ENCODE measurements around the gene GAL3ST2. TPM values are rescaled to one million over a fixed set of nuclear protein-coding genes. Genes with fewer than 3 reads are reported as not detected.
"Not testable (repeated sequence)": the region's sequence is repeated elsewhere in the genome, so short reads cannot be mapped to it uniquely, and the experiment has no call there.

The GAL3ST2 gene
- total RNA-seq, 4 donors from 2014 or later: 0.80 to 3.3 TPM; not detected in 2

DNA sequence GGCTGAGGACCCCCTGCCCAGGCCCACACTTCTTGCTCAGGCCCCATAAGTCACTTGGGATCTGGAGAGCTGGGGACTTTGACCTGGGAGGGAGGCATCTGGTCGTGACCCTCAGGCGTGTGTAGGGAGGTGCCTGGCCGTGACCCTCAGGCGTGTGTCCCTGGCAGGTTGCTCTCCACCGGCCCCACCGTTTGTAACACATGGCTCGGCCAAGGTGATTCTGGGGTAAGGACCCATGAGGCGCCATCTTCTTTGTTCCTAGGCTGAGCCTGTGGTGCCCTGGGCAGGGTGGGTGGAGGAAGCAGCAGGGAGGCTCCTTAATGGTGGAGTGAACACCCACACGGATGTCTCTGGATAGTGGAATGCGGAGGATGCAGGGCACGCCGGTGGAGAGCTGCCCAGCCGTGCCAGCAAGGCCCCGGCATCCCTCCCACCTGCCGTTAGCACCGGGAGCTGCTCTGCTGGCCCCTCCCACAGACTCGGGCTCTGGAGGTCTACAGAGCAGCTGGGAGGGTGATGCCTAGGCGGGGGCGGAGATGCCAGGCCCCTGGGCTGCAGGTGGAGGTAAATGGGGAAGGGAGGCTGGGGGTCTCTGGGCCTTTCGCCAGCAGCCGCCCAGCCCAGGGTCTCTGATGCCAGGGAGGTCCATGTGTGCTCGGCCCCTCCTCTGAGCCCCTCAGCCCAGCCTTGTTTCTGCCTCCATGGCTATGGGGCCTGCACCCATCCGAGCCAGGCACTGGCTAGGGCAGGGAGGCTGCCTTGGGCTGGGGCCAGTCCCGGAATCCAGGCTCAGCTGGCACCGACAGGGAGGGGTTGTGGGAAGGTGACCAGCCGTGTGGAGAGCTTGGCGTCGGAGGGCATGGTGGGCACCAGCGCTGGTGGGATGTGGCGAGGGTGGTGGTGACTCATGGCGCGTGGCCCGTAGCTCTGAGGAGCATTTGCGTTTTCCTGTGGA is 1.1 kb upstream of the GAL3ST2 start:
- Histone ChIP-seq H3K27ac (no peak overlapping the region), H3K9me3 (no peaks in the 10 kb centered on the region), H3K27me3 (no peaks in the 10 kb centered on the region), H3K4me1 (peaks cover 0 to 15% (median 5%) of the 10 kb centered on the region in 4 donors), H3K4me3 (no peak overlapping the region), H3K36me3 (no peaks in the 10 kb centered on the region)
- peak in 1 of 3 donors; percentile 46 for DNase-seq
- TF ChIP-seq, protein P1, sequence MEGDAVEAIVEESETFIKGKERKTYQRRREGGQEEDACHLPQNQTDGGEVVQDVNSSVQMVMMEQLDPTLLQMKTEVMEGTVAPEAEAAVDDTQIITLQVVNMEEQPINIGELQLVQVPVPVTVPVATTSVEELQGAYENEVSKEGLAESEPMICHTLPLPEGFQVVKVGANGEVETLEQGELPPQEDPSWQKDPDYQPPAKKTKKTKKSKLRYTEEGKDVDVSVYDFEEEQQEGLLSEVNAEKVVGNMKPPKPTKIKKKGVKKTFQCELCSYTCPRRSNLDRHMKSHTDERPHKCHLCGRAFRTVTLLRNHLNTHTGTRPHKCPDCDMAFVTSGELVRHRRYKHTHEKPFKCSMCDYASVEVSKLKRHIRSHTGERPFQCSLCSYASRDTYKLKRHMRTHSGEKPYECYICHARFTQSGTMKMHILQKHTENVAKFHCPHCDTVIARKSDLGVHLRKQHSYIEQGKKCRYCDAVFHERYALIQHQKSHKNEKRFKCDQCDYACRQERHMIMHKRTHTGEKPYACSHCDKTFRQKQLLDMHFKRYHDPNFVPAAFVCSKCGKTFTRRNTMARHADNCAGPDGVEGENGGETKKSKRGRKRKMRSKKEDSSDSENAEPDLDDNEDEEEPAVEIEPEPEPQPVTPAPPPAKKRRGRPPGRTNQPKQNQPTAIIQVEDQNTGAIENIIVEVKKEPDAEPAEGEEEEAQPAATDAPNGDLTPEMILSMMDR (IDR thresholded peaks at IDR 0.05): no peak
- no peak for TF ChIP-seq POLR2A (IDR thresholded peaks at IDR 0.05)

GRCh38 chr2:241777170-241777685 is 606 bp downstream of the GAL3ST2 start:
- TF ChIP-seq, protein P1 (IDR thresholded peaks at IDR 0.05): no peak
- no peak for TF ChIP-seq POLR2A (IDR thresholded peaks at IDR 0.05)
- peaks cover 0 to 15% (median 2%) of the 10 kb centered on the region in 4 donors for H3K4me1 ChIP-seq
- H3K27me3 ChIP-seq: no peaks in the 10 kb centered on the region
- no peaks in the 10 kb centered on the region for H3K36me3 ChIP-seq
- DNase-seq: peak in 1 of 3 donors; percentile 34
- no peak overlapping the region for H3K4me3 ChIP-seq
- H3K9me3 ChIP-seq: no peaks in the 10 kb centered on the region
- H3K27ac ChIP-seq: no peak overlapping the region

DNA sequence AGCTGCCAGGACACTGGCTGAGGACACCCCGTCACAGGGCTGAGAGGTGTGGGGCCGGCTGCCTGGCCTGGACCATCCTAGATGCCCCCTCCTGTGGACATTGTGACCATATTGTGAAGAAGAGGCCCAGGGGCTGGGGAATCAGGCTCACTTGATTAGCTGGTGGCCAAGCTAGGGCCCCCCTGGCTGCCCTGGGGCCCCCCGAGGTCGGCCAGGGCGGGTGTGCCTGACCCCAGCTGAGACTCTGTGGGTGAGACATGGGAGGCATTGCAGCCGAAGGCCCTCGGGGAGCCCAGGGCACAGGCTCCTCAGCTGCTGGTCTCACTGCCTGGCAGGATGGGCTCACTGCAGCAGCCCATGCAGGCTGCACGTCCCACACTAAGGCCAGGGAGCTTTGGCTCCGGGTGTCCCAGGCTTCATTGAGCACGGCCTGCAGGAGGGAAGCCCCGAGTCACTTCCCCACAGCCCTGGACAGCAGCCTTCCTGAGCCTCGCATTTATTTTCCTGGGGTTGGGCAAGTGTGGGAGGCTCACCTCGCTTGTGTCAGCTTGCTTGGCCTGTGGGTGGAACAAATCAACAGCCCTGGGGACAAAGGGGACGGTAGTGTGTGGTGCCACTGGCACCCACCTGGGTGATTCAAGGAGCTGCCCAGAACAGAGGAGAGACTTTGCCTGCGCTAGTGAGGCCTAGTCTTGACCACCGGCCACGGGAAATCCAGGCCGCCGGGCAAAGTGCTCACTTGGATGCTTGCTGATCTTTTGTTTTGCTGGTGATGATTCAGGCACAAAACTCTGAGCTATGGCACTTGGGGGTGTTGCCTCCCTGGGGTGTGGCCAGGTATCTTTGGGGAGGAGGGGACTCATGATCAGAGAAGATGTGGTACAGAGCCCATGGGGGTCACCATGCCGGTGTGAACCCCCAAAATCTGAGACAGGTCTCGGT is 1.3 kb downstream of the GAL3ST2 start:
- H3K9me3 ChIP-seq: no peaks in the 10 kb centered on the region
- no peak overlapping the region for H3K4me3 ChIP-seq
- no peaks in the 10 kb centered on the region for H3K36me3 ChIP-seq
- H3K27ac ChIP-seq: no peak overlapping the region
- peaks cover 0 to 15% (median 0%) of the 10 kb centered on the region in 4 donors for H3K4me1 ChIP-seq
- TF ChIP-seq, protein P1 (IDR thresholded peaks at IDR 0.05): no peak
- TF ChIP-seq POLR2A (IDR thresholded peaks at IDR 0.05): no peak
- DNase-seq: peak in 1 of 3 donors; percentile 36
- H3K27me3 ChIP-seq: no peaks in the 10 kb centered on the region

GRCh38 chr2:241780939-241781569 is 4.4 kb downstream of the GAL3ST2 start:
- Histone ChIP-seq H3K4me1 (no peaks in the 10 kb centered on the region), H3K9me3 (no peaks in the 10 kb centered on the region), H3K27ac (no peak overlapping the region), H3K27me3 (no peaks in the 10 kb centered on the region), H3K4me3 (no peak overlapping the region), H3K36me3 (no peaks in the 10 kb centered on the region)
- TF ChIP-seq POLR2A (IDR thresholded peaks at IDR 0.05): no peak
- TF ChIP-seq, protein P1 (IDR thresholded peaks at IDR 0.05): no peak
- DNase-seq: no peak

DNA sequence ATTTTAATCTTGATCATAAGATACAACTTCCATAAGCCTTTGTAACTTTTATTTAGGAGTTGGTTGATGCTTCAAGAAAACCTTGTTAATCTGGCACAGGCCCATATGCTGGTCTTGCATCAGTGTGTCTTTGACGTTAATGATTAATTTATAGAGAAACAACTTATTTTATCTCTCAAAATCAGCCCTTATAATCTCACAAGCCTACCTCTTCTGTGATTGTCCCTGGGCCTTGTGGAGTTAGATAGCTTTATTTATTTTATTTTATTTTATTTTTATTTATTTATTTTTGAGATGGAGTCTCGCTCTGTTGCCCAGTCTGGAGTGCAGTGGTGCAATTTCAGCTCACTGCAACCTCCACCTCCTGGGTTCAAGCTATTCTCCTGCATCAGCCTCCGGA is 5.4 kb downstream of the GAL3ST2 start:
- not testable (repeated sequence) for DNase-seq, H3K4me3 ChIP-seq, H3K9me3 ChIP-seq, H3K36me3 ChIP-seq, H3K27me3 ChIP-seq, H3K4me1 ChIP-seq, H3K27ac ChIP-seq

All from Peyer's patch (tissue), 4 donors.